SK-N-MC (cell line): ENCODE results near the gene GOLGA7B.
"Not testable (repeated sequence)": the region's sequence is repeated elsewhere in the genome, so short reads cannot be mapped to it uniquely, and the experiment has no call there.

Experiments
- DNase-seq: peaks from one replicate; pipeline ENCODE4 v3.0.0-alpha.2; 2011; ENCODE audit warnings: low read depth, low spot score
- H3K27ac ChIP-seq: fragments of 200-600 bp; sonication (generic); 2 replicates; pipeline ENCODE4 v1.5.1; 2016; ENCODE audit warnings: mixed run types
- H3K36me3 ChIP-seq: fragments of 200-600 bp; sonication (generic); 2 replicates; pipeline ENCODE4 v1.6.1; 2017; ENCODE audit warnings: antibody characterized with exemption, low read length, mixed read lengths; ENCODE audit not compliant: insufficient read depth
- H3K4me3 ChIP-seq: fragments of 200-600 bp; sonication (generic); 2 replicates; pipeline ENCODE4 v1.5.1; 2016
- H3K9ac ChIP-seq: fragments of 200-600 bp; sonication (generic); 2 replicates; pipeline ENCODE4 v1.8.0; 2017; ENCODE audit warnings: mixed run types, mixed read lengths; ENCODE audit not compliant: insufficient read length
- H3K9me3 ChIP-seq: fragments of 200-600 bp; sonication (generic); 2 replicates; pipeline ENCODE4 v1.6.1; 2017; ENCODE audit warnings: low read depth, mild to moderate bottlenecking, antibody characterized with exemption, low read length, moderate library complexity, mixed read lengths
- EZH2 ChIP-seq: fragments of 200-600 bp; sonication (generic); IDR thresholded peaks from one replicate; pipeline ENCODE4 v1.6.1; 2017; ENCODE audit warnings: antibody characterized with exemption
- FOXP2 ChIP-seq: optimal IDR thresholded peaks from 2 replicates; pipeline ENCODE3; 2011; ENCODE audit warnings: mild to moderate bottlenecking, moderate library complexity; ENCODE audit not compliant: insufficient read depth; ENCODE audit errors: extremely low read length, control extremely low read depth
- POLR2AphosphoS5 ChIP-seq: IDR thresholded peaks from 2 replicates; pipeline ENCODE4 v1.6.1; 2012; ENCODE audit warnings: mild to moderate bottlenecking, low read depth, low read length, borderline replicate concordance

The GOLGA7B gene

GRCh38 chr10:97842656-97843280 is 6.9 kb upstream of the GOLGA7B start:
- Histone ChIP-seq H3K9me3 (no peaks in the 10 kb centered on the region), H3K4me3 (no peak overlapping the region), H3K36me3 (no peaks in the 10 kb centered on the region), H3K27ac (no peak overlapping the region), H3K9ac (no peak overlapping the region)
- DNase-seq = no peak
- TF ChIP-seq POLR2AphosphoS5 (no peak), EZH2 (no peak), FOXP2 (no peak)

- no peaks in the 10 kb centered on the region for H3K36me3 ChIP-seq
- no peak for DNase-seq
- no peak overlapping the region for H3K9ac ChIP-seq
- H3K4me3 ChIP-seq = no peak overlapping the region
- H3K27ac ChIP-seq = no peak overlapping the region
- TF ChIP-seq EZH2 (no peak), POLR2AphosphoS5 (no peak), FOXP2 (no peak)
- no peaks in the 10 kb centered on the region for H3K9me3 ChIP-seq
These were observed 6.4 kb upstream of the GOLGA7B start for GRCh38 chr10:97843281-97843671.

- not testable (repeated sequence) for H3K27ac ChIP-seq, H3K4me3 ChIP-seq, H3K9ac ChIP-seq, H3K9me3 ChIP-seq, H3K36me3 ChIP-seq, DNase-seq
These were observed 5.7 kb upstream of the GOLGA7B start for GRCh38 chr10:97843972-97844371.

DNA sequence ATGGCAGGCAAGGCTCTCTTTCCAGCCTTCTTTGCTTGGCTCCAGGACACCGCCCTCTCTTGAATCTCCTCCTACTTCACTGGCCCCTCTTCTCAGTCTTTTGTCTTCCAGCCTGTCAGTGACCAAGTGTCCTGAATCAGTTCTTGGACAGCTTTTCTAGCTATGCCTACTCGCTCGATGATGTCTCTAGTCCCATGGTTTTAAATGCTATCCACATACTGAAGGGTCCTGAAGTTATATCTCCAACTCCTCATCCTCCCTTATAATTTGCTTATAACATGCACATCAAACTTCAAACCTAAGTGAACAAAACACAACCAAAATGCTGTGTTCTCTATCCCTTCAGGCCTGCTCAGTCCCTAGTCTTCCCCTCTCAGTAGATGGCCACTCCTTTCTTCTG is 5.0 kb upstream of the GOLGA7B start:
- no peaks in the 10 kb centered on the region for H3K36me3 ChIP-seq
- TF ChIP-seq EZH2 (no peak), POLR2AphosphoS5 (no peak), FOXP2 (no peak)

GRCh38 chr10:97849103-97849686 is 448 bp upstream of the GOLGA7B start:
- H3K4me3 ChIP-seq = peak overlapping the region; percentile 55; the same call in 1 of the 2 replicates
- H3K36me3 ChIP-seq = no peaks in the 10 kb centered on the region
- H3K9me3 ChIP-seq = no peaks in the 10 kb centered on the region
- TF ChIP-seq EZH2 = no peak
- no peak for TF ChIP-seq FOXP2
- TF ChIP-seq POLR2AphosphoS5 = no peak
- no peak overlapping the region for H3K27ac ChIP-seq
- DNase-seq = no peak
- no peak overlapping the region for H3K9ac ChIP-seq

More for the DNA sequence above, 5.0 kb upstream of the GOLGA7B start:
- Histone ChIP-seq H3K9ac (no peak overlapping the region), H3K27ac (no peak overlapping the region), H3K4me3 (no peak overlapping the region), H3K9me3 (no peaks in the 10 kb centered on the region)
- no peak for DNase-seq

GRCh38 chr10:97850446-97850845 is 803 bp downstream of the GOLGA7B start:
- H3K4me3 ChIP-seq = no peak overlapping the region
- no peak for TF ChIP-seq FOXP2
- TF ChIP-seq EZH2 = no peak
- TF ChIP-seq POLR2AphosphoS5 = no peak
- no peaks in the 10 kb centered on the region for H3K9me3 ChIP-seq
- no peak overlapping the region for H3K9ac ChIP-seq
- no peaks in the 10 kb centered on the region for H3K36me3 ChIP-seq
- DNase-seq = no peak
- H3K27ac ChIP-seq = no peak overlapping the region

DNA sequence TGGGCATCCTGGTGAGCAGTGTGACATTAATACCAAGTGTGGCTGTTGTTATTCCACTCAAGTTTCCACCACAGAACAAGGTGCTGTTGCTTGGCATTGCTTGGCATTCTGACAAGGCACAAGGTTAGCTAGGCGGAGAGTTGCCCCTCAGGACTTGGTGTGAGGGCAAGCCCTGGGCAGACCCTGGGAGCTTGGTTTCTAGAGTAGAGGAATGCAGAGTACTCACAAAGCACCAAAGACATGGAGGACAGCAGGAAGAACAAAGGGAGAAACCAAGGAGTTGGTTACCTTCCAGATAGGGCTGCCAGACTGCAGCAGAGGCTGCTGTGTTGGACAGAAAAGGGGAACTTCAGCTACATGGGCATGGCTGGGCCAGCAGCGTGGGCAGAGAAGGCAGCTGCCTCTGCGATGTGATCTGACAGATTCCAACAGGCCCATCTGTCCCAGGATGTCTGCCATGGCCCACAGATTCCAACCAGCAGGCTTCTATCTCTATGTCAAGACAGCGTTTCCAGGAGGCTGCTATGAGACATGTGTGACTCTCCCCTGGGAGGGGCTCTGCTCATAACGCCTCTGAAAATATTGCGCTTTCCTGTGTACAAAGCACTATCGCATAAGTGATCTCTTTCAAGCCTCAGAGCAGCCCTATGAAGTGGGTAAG is 1.8 kb downstream of the GOLGA7B start:
- Histone ChIP-seq H3K9ac (no peak overlapping the region), H3K9me3 (no peaks in the 10 kb centered on the region), H3K27ac (no peak overlapping the region), H3K4me3 (no peak overlapping the region), H3K36me3 (no peaks in the 10 kb centered on the region)
- TF ChIP-seq POLR2AphosphoS5 = no peak
- TF ChIP-seq FOXP2 = no peak
- TF ChIP-seq EZH2 = no peak
- no peak for DNase-seq

DNA sequence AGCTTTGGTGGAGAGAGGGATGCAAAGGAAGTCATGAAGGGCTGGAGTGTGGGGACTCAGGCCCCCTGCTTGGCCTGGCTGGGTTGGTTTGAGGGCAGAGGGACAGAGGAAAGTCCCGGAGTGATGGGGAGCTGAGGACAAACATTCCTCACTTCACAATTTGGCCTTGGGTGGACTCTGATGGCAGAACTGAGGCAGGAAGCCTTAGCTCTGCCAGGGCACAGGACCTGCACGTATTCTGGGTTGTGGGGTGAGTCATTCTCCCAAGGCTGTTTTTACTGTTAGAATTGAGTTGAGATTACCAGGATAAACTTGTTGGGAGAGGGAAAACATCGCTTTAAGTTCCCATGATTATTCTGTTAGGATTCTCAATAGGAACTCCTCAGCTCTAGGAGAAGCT is 2.6 kb downstream of the GOLGA7B start:
- no peak for DNase-seq
- no peak overlapping the region for H3K9ac ChIP-seq
- H3K4me3 ChIP-seq = no peak overlapping the region
- no peaks in the 10 kb centered on the region for H3K9me3 ChIP-seq
- H3K27ac ChIP-seq = no peak overlapping the region
- TF ChIP-seq EZH2 (no peak), POLR2AphosphoS5 (no peak), FOXP2 (no peak)
- no peaks in the 10 kb centered on the region for H3K36me3 ChIP-seq

- Histone ChIP-seq H3K9ac (no peak overlapping the region), H3K4me3 (no peak overlapping the region), H3K9me3 (no peaks in the 10 kb centered on the region), H3K27ac (no peak overlapping the region), H3K36me3 (no peaks in the 10 kb centered on the region)
- no peak for DNase-seq
- no peak for TF ChIP-seq POLR2AphosphoS5
- no peak for TF ChIP-seq EZH2
- no peak for TF ChIP-seq FOXP2
These were observed 3.3 kb downstream of the GOLGA7B start for GRCh38 chr10:97852840-97853405.
